Activated CD4-positive, alpha-beta memory T cell treated with anti-CD3 and anti-CD28 coated beads for 36 hours (primary cell): ENCODE data around the gene MUC5AC. TPM values are rescaled to one million over a fixed set of nuclear protein-coding genes. Genes with fewer than 3 reads are reported as not detected.

Experiments
- CTCF ChIA-PET: fragments of 350-600 bp; sonication (Branson Sonifier 250); formaldehyde crosslinking; loops from one replicate; lab custom pipeline; 2021; ENCODE audit warnings: antibody characterized with exemption, inconsistent platforms; lab: Charles Lee
- POLR2A ChIA-PET: fragments of 350-600 bp; sonication (Branson Sonifier 250); formaldehyde crosslinking; loops from one replicate; lab custom pipeline; 2021; ENCODE audit warnings: antibody characterized with exemption; lab: Charles Lee
- DNase-seq: peaks from one replicate; pipeline ENCODE4 v3.0.0-alpha.2; 2020
- H3K27ac Mint-ChIP-seq: one replicate; pipeline ENCODE4 v1.8.0; 2021; ENCODE audit warnings: mixed read lengths
- H3K27me3 Mint-ChIP-seq: one replicate; pipeline ENCODE4 v1.8.0; 2021; ENCODE audit warnings: mixed read lengths
- H3K36me3 Mint-ChIP-seq: one replicate; pipeline ENCODE4 v1.8.0; 2021; ENCODE audit warnings: mixed read lengths
- H3K4me1 Mint-ChIP-seq: one replicate; pipeline ENCODE4 v1.8.0; 2021; ENCODE audit warnings: low read depth, mixed read lengths
- H3K4me3 Mint-ChIP-seq: one replicate; pipeline ENCODE4 v1.8.0; 2021; ENCODE audit warnings: mild to moderate bottlenecking, mixed read lengths
- H3K9me3 Mint-ChIP-seq: one replicate; pipeline ENCODE4 v1.8.0; 2021; ENCODE audit warnings: mixed read lengths
- intact Hi-C: fragments of 100-400 bp; cut with micrococcal nuclease; formaldehyde crosslinking; loops from one replicate; pipeline ENCODE4 v1.15.1; 2023
- total RNA-seq, 2 experiments: library from RNA; stranded (reverse); gene quantifications; one replicate each; pipeline ENCODE4 v1.2.3, GENCODE V29; 2021

Gene MUC5AC
- total RNA-seq, 2 experiments from 2014 or later, result not detected

DNA sequence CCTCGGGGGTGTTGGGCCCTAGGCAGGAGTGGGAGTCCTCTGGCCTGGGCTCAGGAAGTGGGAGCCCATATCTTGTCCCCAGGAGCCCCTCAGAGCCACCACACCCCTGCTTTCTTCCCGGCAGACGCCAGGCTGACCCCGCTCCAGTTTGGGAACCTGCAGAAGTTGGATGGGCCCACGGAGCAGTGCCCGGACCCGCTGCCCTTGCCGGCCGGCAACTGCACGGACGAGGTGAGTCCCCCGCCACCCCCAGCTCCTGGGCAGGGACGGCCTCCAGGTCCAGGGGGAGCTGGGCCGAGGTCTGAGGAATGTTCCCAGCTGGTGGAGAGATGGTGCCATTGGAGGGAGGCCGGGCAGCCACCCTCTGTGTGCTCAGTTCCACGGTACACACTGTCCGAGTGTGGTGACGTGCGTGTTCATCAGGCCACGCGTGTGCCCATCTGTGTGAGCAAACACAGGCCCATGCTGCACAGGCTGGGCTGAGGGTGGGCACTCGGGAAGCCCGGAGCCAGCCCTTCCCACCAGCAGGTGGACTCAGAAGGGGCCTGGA lies 69.9 kb downstream of the MUC5AC start:
- intact Hi-C loops, result no loop called here
- Mint-ChIP-seq H3K9me3 (no peaks in the 10 kb centered on the region), H3K4me3 (no peak overlapping the region), H3K27me3 (no peaks in the 10 kb centered on the region), H3K4me1 (no peaks in the 10 kb centered on the region), H3K27ac (no peak overlapping the region), H3K36me3 (no peaks in the 10 kb centered on the region)
- DNase-seq, result no peak
- POLR2A ChIA-PET, result no interaction called here
- CTCF ChIA-PET, result no interaction called here

DNA sequence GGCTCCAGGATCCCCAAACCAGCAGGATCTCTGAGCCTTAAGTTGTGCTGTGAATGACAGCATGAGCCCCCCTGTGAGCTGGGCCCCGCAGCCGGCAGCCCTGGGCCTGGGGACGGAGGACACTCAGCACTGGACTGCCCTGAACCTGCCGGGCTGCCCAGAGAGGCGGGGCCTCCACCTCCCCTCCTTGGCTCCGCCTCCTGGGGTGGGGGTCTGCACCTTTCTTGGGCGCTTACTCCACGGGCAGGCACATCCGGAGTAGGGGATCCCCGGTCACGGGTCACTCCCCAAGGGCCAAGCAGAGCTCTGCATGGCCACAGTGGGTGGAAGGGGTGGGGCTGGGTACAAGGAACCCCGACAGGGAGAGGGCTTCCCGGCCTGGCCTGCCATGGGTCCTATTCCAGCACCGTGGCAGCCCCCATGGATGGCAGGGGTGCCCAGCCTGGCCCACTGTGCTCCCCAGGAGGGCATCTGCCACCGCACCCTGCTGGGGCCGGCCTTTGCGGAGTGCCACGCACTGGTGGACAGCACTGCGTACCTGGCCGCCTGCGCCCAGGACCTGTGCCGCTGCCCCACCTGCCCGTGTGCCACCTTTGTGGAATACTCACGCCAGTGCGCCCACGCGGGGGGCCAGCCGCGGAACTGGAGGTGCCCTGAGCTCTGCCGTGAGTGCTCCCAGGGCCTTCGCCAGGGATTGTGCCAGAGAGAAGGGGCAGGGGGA lies 70.5 kb downstream of the MUC5AC start:
- ChIA-PET CTCF (no interaction called here), POLR2A (no interaction called here)
- intact Hi-C loops, result no loop called here
- Mint-ChIP-seq H3K27me3 (no peaks in the 10 kb centered on the region), H3K4me3 (no peak overlapping the region), H3K4me1 (no peaks in the 10 kb centered on the region), H3K27ac (no peak overlapping the region), H3K9me3 (no peaks in the 10 kb centered on the region), H3K36me3 (no peaks in the 10 kb centered on the region)
- DNase-seq, result no peak

GRCh38 chr11:1228921-1229451 lies 71.2 kb downstream of the MUC5AC start:
- ChIA-PET CTCF (no interaction called here), POLR2A (no interaction called here)
- intact Hi-C loops, result no loop called here
- no peaks in the 10 kb centered on the region for H3K27me3 Mint-ChIP-seq
- no peaks in the 10 kb centered on the region for H3K4me1 Mint-ChIP-seq
- no peaks in the 10 kb centered on the region for H3K9me3 Mint-ChIP-seq
- no peaks in the 10 kb centered on the region for H3K36me3 Mint-ChIP-seq
- H3K27ac Mint-ChIP-seq, result no peak overlapping the region
- no peak overlapping the region for H3K4me3 Mint-ChIP-seq
- DNase-seq, result no peak

DNA sequence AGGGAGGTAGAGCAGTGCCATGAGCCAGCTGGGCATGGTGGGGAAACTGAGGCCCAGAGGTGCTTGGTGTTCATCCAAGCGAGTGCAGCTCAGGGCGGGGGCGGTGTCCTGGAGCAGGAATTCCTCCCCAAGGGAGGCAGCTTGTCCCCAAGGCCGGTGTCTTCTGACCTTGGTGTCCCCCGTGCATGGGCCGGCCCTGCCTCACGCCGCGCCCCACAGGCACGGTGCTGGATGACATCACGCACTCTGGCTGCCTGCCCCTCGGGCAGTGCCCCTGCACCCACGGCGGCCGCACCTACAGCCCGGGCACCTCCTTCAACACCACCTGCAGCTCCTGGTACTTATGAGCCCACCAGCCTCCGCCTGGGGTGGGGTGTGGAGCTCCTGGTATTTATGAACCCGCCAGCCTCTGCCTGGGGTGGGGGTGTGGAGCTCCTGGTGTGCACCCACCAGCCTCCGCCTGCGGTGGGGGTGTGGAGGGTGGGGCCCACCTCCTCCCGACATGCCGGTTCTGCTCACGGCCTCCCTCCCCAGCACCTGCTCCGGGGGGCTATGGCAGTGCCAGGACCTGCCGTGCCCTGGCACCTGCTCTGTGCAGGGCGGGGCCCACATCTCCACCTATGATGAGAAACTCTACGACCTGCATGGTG lies 71.8 kb downstream of the MUC5AC start:
- ChIA-PET CTCF (no interaction called here), POLR2A (no interaction called here)
- Mint-ChIP-seq H3K4me3 (no peak overlapping the region), H3K4me1 (no peaks in the 10 kb centered on the region), H3K9me3 (no peaks in the 10 kb centered on the region), H3K27ac (no peak overlapping the region), H3K27me3 (no peaks in the 10 kb centered on the region), H3K36me3 (no peaks in the 10 kb centered on the region)
- intact Hi-C loops, result no loop called here
- no peak for DNase-seq

DNA sequence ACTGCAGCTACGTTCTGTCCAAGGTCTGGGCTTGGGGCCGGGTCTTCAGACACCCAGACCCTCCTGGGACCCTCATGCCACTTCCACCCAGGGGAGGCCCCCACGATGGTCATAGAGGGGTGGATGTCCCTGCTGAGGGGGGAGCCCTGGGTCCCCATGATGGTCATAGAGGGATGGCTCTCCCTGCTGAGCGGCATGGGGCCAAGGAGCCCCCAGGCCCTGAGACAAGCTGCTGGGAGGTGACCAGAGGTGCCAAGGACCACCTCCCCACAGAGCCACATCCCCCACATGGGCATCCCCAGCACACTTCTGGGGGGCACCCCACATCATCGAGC lies 72.3 kb downstream of the MUC5AC start:
- Mint-ChIP-seq H3K9me3 (no peaks in the 10 kb centered on the region), H3K4me3 (no peak overlapping the region), H3K4me1 (no peaks in the 10 kb centered on the region), H3K27ac (no peak overlapping the region), H3K36me3 (no peaks in the 10 kb centered on the region), H3K27me3 (no peaks in the 10 kb centered on the region)
- ChIA-PET POLR2A (no interaction called here), CTCF (no interaction called here)
- intact Hi-C loops, result no loop called here
- no peak for DNase-seq

DNA sequence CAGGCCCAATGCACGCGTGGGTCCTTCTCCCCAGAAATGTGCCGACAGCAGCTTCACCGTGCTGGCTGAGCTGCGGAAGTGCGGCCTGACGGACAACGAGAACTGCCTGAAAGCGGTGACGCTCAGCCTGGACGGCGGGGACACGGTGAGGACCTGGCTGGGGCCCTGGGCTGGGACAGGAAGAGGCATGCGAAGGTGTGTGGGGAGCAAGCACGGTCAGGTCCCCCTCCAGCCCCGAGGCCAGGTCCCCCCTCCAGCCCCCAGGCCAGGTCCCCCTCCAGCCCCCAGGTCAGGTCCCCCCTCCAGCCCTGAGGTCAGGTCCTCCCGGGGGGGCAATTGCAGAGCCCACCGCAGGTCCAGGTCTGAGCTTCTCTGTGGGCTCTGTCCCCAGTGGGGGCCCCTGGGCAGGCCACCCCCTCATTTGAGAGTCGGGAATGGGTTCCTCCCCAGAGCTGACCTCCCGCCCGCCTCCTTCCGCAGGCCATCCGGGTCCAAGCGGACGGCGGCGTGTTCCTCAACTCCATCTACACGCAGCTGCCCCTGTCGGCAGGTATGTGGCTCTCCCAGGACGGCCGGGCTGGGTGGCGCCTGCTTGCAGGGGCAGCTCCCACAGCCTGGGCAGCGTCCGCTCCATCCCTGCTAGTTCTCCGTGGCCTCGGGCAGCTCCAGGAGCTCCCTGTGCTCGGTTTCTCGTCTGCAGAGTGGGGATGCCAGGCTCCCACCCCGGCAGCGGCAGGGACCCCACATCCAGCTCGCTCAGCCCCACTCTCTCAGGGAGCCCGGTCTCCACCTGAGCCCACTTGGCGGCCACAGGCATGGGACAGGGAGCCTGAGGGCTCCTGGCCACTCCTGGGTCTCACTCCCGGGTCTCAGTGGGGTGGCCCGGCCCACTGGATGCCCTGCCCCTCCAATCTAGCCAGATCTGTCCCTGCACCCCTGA lies 73.0 kb downstream of the MUC5AC start:
- Mint-ChIP-seq H3K27me3 (no peaks in the 10 kb centered on the region), H3K27ac (no peak overlapping the region), H3K4me1 (no peaks in the 10 kb centered on the region), H3K9me3 (no peaks in the 10 kb centered on the region), H3K36me3 (no peaks in the 10 kb centered on the region), H3K4me3 (no peak overlapping the region)
- DNase-seq, result no peak
- intact Hi-C loops, result no loop called here
- ChIA-PET POLR2A (no interaction called here), CTCF (no interaction called here)

GRCh38 chr11:1231396-1232020 lies 73.8 kb downstream of the MUC5AC start:
- Mint-ChIP-seq H3K4me3 (no peak overlapping the region), H3K27me3 (no peaks in the 10 kb centered on the region), H3K36me3 (no peaks in the 10 kb centered on the region), H3K4me1 (no peaks in the 10 kb centered on the region), H3K27ac (no peak overlapping the region), H3K9me3 (no peaks in the 10 kb centered on the region)
- ChIA-PET CTCF (no interaction called here), POLR2A (no interaction called here)
- intact Hi-C loops, result no loop called here
- DNase-seq, result no peak

GRCh38 chr11:1232021-1232882 lies 74.5 kb downstream of the MUC5AC start:
- no peaks in the 10 kb centered on the region for H3K9me3 Mint-ChIP-seq
- no peaks in the 10 kb centered on the region for H3K4me1 Mint-ChIP-seq
- no peak overlapping the region for H3K27ac Mint-ChIP-seq
- intact Hi-C loops, result no loop called here
- no peak for DNase-seq
- no peak overlapping the region for H3K4me3 Mint-ChIP-seq
- POLR2A ChIA-PET, result no interaction called here
- no peaks in the 10 kb centered on the region for H3K36me3 Mint-ChIP-seq
- no peaks in the 10 kb centered on the region for H3K27me3 Mint-ChIP-seq
- CTCF ChIA-PET, result no interaction called here

DNA sequence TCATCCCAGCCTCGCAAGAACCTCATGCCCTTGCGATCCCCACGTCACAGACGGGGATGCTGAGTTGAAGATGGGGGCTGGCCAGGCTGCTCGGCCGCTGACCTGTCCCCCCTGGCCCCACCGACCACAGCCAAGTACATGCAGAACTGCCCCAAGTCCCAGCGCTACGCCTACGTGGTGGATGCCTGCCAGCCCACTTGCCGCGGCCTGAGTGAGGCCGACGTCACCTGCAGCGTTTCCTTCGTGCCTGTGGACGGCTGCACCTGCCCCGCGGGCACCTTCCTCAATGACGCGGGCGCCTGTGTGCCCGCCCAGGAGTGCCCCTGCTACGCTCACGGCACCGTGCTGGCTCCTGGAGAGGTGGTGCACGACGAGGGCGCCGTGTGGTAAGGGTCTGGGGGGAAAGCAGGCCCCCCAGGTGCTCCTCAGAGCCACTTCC lies 75.1 kb downstream of the MUC5AC start:
- Mint-ChIP-seq H3K4me1 (no peaks in the 10 kb centered on the region), H3K27me3 (no peaks in the 10 kb centered on the region), H3K36me3 (no peaks in the 10 kb centered on the region), H3K27ac (no peak overlapping the region), H3K9me3 (no peaks in the 10 kb centered on the region), H3K4me3 (no peak overlapping the region)
- CTCF ChIA-PET, result no interaction called here
- POLR2A ChIA-PET, result no interaction called here
- no peak for DNase-seq
- intact Hi-C loops, result no loop called here

- intact Hi-C loops, result no loop called here
- no peaks in the 10 kb centered on the region for H3K4me1 Mint-ChIP-seq
- H3K27ac Mint-ChIP-seq, result no peak overlapping the region
- CTCF ChIA-PET, result no interaction called here
- H3K9me3 Mint-ChIP-seq, result no peaks in the 10 kb centered on the region
- POLR2A ChIA-PET, result no interaction called here
- H3K27me3 Mint-ChIP-seq, result no peaks in the 10 kb centered on the region
- DNase-seq, result no peak
- H3K36me3 Mint-ChIP-seq, result no peaks in the 10 kb centered on the region
- H3K4me3 Mint-ChIP-seq, result no peak overlapping the region
Measured at GRCh38 chr11:1233351-1234053, 75.7 kb downstream of the MUC5AC start.
